HG03378 (cell line): ENCODE results near the gene AGBL3.
"Not testable (repeated sequence)": the region's sequence is repeated elsewhere in the genome, so short reads cannot be mapped to it uniquely, and the experiment has no call there.

Source experiments
- ATAC-seq: cut with Tn5 transposase; IDR thresholded peaks from one replicate; pipeline ENCODE4 v1.9.1; 2021; ENCODE audit warnings: mild to moderate bottlenecking, moderate library complexity; ENCODE audit not compliant: unreplicated experiment

The AGBL3 gene

GRCh38 chr7:135165862-135166261, 179.6 kb downstream of the AGBL3 start:
- ATAC-seq, result no peak

DNA sequence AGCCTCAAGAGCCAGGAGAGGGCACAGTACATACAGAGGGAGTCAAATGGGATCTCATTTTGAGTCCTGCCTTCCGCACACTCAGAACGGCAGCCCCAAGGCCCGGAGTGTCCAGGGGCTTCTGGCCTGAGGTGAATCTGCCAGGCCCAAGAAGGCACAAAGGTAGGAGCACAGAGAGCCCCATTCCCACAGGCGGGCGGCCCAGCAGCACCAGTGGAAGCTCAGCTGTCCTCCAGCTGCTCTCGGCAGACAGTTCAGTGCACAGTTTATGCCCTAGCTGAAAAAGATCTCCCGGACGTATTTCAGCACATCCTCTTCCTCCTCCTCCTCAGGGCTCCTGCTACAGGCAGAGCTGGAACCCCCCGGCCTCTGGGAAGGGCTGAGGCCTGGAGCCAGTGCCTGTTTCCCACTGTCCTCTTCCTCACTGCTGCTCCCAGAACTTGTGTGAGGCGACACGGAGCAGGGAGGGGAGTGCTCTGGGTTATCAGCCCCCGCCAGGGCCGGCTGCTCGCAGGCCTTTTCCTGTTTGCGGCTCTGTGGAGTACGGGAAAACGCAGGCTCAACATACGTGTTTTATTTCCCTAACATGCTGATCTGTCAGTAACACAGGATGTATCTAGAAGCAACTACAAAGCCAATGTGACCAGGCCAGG, 180.2 kb downstream of the AGBL3 start:
- no peak for ATAC-seq

- ATAC-seq, result no peak
Measured at GRCh38 chr7:135167365-135167917, 181.1 kb downstream of the AGBL3 start.

DNA sequence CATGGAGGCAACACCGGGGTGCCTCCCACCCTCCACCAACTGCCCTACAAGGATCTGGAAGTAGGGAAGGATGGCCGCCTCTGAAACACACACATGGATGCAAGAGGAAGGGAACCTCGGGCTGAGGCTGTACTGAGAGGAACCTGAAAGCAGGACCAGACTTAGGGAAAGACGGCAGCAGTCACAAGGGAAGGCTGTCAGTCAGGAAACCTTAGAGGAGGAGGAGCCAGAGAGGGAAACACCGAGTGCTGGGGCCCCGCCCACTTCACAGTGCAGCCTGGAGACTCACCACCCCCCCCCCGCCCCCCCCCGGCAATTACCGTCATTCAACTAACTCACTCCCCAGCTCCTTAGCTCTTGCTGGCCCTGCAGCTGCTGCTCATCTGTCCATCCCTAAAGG, 181.7 kb downstream of the AGBL3 start:
- no peak for ATAC-seq

- ATAC-seq, result no peak
Measured at GRCh38 chr7:135168489-135169140, 182.3 kb downstream of the AGBL3 start.

DNA sequence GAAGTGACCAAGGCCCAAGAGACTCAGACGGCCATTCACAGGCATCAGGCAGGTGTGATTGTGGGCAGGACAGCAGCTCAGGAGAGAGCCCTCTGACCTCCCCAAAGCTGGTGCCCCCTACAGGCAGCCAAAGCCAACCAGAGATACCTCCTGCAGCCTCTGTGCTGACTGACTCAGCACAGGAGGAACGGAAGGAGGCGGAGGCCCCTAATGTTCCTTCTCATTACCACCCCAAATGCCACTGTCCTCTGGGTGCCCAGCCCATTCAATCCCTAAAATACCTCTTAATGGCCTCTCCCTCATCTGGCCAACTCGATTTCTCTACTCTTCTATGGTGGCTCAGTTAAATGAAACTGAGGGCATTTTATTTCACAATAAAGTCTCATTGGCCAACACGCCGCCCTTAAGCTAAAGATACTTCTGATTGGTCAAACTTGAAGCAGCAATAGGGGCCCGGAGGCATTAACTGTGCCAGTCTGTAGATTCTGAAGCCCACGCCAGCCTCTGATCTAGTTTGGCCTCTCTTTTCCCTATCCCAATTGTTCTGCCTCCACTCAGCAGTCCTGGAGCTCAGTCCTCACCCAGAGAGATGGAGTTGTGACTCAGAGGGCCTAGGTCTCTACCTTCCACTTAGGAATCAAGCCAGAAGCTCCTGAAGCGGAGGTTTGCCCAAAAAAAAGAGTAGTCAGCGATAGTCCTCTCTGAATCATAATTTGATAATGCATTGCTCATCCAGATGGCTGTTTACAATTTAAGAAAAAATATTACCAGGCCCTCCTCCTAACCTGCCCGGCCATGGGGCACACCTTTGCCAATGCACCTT, 183.0 kb downstream of the AGBL3 start:
- peak; percentile 52 for ATAC-seq

GRCh38 chr7:135169964-135170273, 183.6 kb downstream of the AGBL3 start:
- ATAC-seq, result peak; percentile 1

DNA sequence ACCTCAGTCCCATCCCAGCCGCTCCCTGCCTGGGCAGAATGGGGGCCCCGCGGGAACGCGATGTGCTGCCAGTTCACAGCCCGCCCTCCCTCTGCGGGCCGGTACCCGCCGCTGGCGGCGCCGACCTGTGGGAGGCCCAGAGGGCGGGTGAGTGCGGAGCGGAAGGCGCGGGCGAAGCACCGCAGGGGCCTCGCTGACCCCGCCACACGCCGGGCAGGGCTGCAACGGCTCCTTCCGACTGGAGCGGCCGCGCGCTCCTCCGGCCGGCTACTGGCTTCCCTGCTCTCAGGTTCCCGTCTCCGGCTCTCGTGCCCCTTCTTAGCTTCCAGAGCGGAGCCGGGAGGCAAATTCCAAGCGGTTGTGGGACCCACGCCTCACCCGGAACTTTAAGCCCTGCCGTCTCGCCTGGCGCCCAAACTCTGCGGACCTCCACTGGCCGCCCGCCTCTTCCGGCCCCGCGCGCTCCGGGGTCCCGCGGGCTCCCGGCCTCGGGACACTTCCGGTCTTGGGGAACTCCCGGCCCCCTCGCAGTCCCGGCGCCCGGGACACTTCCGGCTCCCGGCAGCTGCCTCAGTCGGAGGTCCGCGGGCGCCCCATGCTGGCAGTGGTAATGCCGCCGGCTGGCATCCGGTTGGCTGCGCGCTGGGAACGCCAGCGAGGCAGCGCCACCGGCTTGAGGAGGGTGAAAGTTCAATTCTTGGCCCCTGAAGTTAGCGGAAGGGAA, 184.1 kb downstream of the AGBL3 start, which contains the start of gene CYREN:
CYREN (minus strand) TSS at position 434 of the 724 bp plus-strand sequence. CDS start 1,785 bp downstream, outside the sequence.
- peak; percentile 54 for ATAC-seq

GRCh38 chr7:135170998-135171481, 184.7 kb downstream of the AGBL3 start:
- ATAC-seq, result peak; percentile 40

GRCh38 chr7:135171581-135172291, 185.4 kb downstream of the AGBL3 start:
- not testable (repeated sequence) for ATAC-seq

DNA sequence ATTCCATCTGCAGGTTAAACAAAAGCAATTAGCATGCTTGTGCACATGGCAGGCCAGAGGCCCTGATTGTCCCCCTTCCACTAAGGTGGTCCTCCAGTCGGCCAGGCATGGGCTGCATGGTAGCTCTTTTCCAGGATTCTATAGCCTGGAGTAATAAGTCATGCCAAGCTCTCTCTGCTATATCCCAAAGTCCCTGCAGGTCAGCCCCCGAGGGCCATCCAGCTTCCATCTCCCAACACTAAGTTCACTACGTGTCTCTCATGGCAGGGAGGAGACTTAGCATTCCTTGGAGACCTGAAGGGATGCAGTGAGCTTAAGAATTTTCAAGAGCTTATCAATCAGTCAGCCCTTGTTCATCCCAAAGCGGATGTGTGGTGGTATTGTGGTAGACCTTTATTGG, 187.6 kb downstream of the AGBL3 start:
- not testable (repeated sequence) for ATAC-seq

GRCh38 chr7:135174941-135175340, 188.6 kb downstream of the AGBL3 start:
- ATAC-seq, result no peak

DNA sequence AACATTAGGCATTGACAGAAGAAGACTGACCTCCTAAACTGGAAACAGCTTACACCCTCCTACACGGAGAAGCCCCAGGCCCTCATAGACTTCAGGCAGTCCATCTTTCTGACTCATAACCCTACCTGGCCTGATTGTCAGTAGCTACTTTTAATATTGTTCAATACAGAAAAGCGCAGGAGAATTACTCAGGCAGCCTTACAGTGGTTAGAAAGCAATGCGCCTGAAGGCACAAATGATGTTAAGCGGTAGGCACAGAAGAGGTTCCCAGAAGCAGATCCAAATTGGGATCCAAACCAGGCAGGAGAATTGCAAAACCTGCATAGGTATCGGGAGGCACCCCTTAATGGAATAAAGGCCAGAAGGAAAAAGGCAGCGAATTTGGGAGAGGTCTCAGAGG, 189.6 kb downstream of the AGBL3 start:
- no peak for ATAC-seq

- no peak for ATAC-seq
Measured at GRCh38 chr7:135177028-135177696, 190.9 kb downstream of the AGBL3 start.

- ATAC-seq, result no peak
Measured at GRCh38 chr7:135178364-135178763, 192.1 kb downstream of the AGBL3 start.

GRCh38 chr7:135179321-135179925, 193.1 kb downstream of the AGBL3 start:
- no peak for ATAC-seq

DNA sequence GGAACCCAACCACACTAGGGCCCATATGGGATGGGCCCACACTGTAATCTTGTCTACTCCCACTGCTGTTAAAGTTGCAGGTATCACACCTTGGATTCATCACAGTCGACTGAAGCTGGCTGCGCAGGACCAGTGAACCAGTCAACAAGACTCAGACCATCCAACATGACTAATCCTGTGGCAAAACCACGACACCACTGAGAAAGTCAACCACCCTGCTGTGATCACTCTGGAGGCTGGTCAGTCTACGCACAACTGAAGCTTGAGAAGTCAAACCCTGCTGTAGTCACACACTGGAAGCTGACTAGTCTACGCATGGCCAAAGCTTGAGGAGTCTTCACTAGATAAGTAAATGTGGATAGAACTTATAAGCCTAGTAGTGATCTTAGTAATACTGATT, 193.8 kb downstream of the AGBL3 start:
- ATAC-seq, result no peak

- ATAC-seq, result no peak
Measured at GRCh38 chr7:135181261-135181928, 195.1 kb downstream of the AGBL3 start.
